Fibroblast of mammary gland (primary cell): Measurements from ENCODE around the gene FOXO3.

Source experiments
- DNase-seq: peaks from one replicate; pipeline ENCODE4 v3.0.0-alpha.2; 2010; ENCODE audit warnings: low read depth
- H3K4me3 ChIP-seq: 2 replicates; pipeline ENCODE4 v1.5.1; 2011; ENCODE audit warnings: low read depth, mild to moderate bottlenecking, low read length, moderate library complexity; ENCODE audit not compliant: control insufficient read depth
- TF ChIP-seq, protein P1 (sequence below): conservative IDR thresholded peaks from 2 replicates; pipeline ENCODE4 v1.5.1; 2011; ENCODE audit warnings: low read depth, low read length, inconsistent platforms; ENCODE audit not compliant: control insufficient read depth, insufficient read depth

FOXO3 gene

GRCh38 chr6:108714101-108714765 is 153.5 kb downstream of the FOXO3 start:
- H3K4me3 ChIP-seq: no peak overlapping the region
- peak; percentile 86 for DNase-seq
- TF ChIP-seq, protein P1, sequence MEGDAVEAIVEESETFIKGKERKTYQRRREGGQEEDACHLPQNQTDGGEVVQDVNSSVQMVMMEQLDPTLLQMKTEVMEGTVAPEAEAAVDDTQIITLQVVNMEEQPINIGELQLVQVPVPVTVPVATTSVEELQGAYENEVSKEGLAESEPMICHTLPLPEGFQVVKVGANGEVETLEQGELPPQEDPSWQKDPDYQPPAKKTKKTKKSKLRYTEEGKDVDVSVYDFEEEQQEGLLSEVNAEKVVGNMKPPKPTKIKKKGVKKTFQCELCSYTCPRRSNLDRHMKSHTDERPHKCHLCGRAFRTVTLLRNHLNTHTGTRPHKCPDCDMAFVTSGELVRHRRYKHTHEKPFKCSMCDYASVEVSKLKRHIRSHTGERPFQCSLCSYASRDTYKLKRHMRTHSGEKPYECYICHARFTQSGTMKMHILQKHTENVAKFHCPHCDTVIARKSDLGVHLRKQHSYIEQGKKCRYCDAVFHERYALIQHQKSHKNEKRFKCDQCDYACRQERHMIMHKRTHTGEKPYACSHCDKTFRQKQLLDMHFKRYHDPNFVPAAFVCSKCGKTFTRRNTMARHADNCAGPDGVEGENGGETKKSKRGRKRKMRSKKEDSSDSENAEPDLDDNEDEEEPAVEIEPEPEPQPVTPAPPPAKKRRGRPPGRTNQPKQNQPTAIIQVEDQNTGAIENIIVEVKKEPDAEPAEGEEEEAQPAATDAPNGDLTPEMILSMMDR: no peak

GRCh38 chr6:108714766-108715414 is 154.2 kb downstream of the FOXO3 start:
- TF ChIP-seq, protein P1: peak; percentile 21
- DNase-seq: peak; percentile 64
- H3K4me3 ChIP-seq: no peak overlapping the region

GRCh38 chr6:108715832-108716231 is 155.1 kb downstream of the FOXO3 start:
- TF ChIP-seq, protein P1: no peak
- DNase-seq: peak; percentile 36

GRCh38 chr6:108716801-108717791 is 156.4 kb downstream of the FOXO3 start:
- H3K4me3 ChIP-seq: no peak overlapping the region
- DNase-seq: no peak
- TF ChIP-seq, protein P1: no peak

More at GRCh38 chr6:108715832-108716231, 155.1 kb downstream of the FOXO3 start:
- H3K4me3 ChIP-seq: no peak overlapping the region

GRCh38 chr6:108719477-108719876 is 158.8 kb downstream of the FOXO3 start:
- DNase-seq: no peak
- H3K4me3 ChIP-seq: no peak overlapping the region
- TF ChIP-seq, protein P1: no peak

GRCh38 chr6:108720827-108721226 is 160.1 kb downstream of the FOXO3 start:
- TF ChIP-seq, protein P1: no peak
- H3K4me3 ChIP-seq: no peak overlapping the region
- no peak for DNase-seq
